Panc1 (cell line): ENCODE results near the gene TRDN. TPM values are rescaled to one million over a fixed set of nuclear protein-coding genes. Genes with fewer than 3 reads are reported as not detected.

Source experiments
- ATAC-seq: fragments of 200-7000 bp; cut with Tn5 transposase; 2 replicates; pipeline ENCODE4 v1.9.1; 2020; ENCODE audit warnings: mild to moderate bottlenecking, moderate library complexity
- BruUV-seq: library from RNA; stranded (reverse); fragments of 400-500 nt; replicated peaks from 2 replicates; lab custom pipeline; 2021; lab: Mats Ljungman, UMichigan
- CTCF ChIA-PET: fragments of 300-600 bp; sonication (Branson Sonifier 250); formaldehyde crosslinking; loops from one replicate; lab custom pipeline; 2022; ENCODE audit warnings: antibody characterized with exemption; lab: Charles Lee
- POLR2A ChIA-PET: fragments of 300-600 bp; sonication (Branson Sonifier 250); formaldehyde crosslinking; loops from one replicate; lab custom pipeline; 2022; ENCODE audit warnings: antibody characterized with exemption; lab: Charles Lee
- DNase-seq: peaks from one replicate; pipeline ENCODE4 v3.0.0-alpha.2; 2010; ENCODE audit warnings: low read depth, low spot score
- H3K27ac ChIP-seq: 2 replicates; pipeline ENCODE4 v1.5.1; 2011; ENCODE audit warnings: mild to moderate bottlenecking, low read length, inconsistent platforms
- H3K27me3 ChIP-seq: fragments of 200-500 bp; sonication (Bioruptor generic); 2 replicates; pipeline ENCODE4 v1.6.0; 2014; ENCODE audit warnings: low read length, inconsistent platforms; ENCODE audit not compliant: control insufficient read depth, insufficient read depth
- H3K36me3 ChIP-seq: fragments of 200-500 bp; sonication (Bioruptor generic); 2 replicates; pipeline ENCODE4 v1.5.1; 2014; ENCODE audit warnings: inconsistent platforms, mild to moderate bottlenecking, low read length, moderate library complexity; ENCODE audit not compliant: control insufficient read depth, insufficient read depth
- H3K4me1 ChIP-seq: 2 replicates; pipeline ENCODE4 v1.5.1; 2011; ENCODE audit warnings: inconsistent platforms, mild to moderate bottlenecking, low read length, moderate library complexity; ENCODE audit not compliant: control insufficient read depth, insufficient read depth
- H3K4me3 ChIP-seq, 2 experiments: 2 replicates each; pipeline ENCODE4 v1.5.1; 2011 to 2012; ENCODE audit warnings: low read depth in 2 of 2, low read length in 2 of 2, mild to moderate bottlenecking in 2 of 2, inconsistent platforms in 1 of 2, moderate library complexity in 1 of 2
- H3K9me3 ChIP-seq: fragments of 200-500 bp; sonication (Bioruptor generic); 2 replicates; pipeline ENCODE4 v1.5.1; 2014; ENCODE audit warnings: low read depth, mild to moderate bottlenecking, inconsistent platforms, low read length, moderate library complexity; ENCODE audit not compliant: control insufficient read depth, insufficient read depth
- CTCF ChIP-seq: fragments of 450-650 bp; IDR thresholded peaks from 2 replicates; pipeline ENCODE4 v1.5.1; 2017; ENCODE audit warnings: mild to moderate bottlenecking
- POLR2AphosphoS5 ChIP-seq: IDR thresholded peaks from 2 replicates; pipeline ENCODE4 v1.6.1; 2012; ENCODE audit warnings: mild to moderate bottlenecking, low read depth, low read length, moderate library complexity
- SIN3A ChIP-seq: IDR thresholded peaks from 2 replicates; pipeline ENCODE4 v1.6.1; 2012; ENCODE audit warnings: low read depth, mild to moderate bottlenecking, low read length, moderate library complexity, borderline replicate concordance; ENCODE audit not compliant: insufficient read depth
- TCF7L2 ChIP-seq: IDR thresholded peaks from 2 replicates; pipeline ENCODE4 v1.6.1; 2011; ENCODE audit warnings: mild to moderate bottlenecking, low read depth, low read length, inconsistent platforms
- in situ Hi-C: cut with HindIII; loops from 2 replicates; pipeline ENCODE4 v1.10.0; 2016; ENCODE audit warnings: low sequenced_read_pairs, low pct_unique_long_range_greater_than_20kb
- intact Hi-C: fragments of 100-400 bp; cut with micrococcal nuclease; formaldehyde crosslinking; loops from one replicate; pipeline ENCODE4 v1.10.0; 2022; ENCODE audit not compliant: unreplicated experiment
- total RNA-seq: library from RNA; stranded (reverse); gene quantifications from one replicate; pipeline ENCODE4 v1.2.1, GENCODE V29; 2021; ENCODE audit not compliant: unreplicated experiment
- TF ChIP-seq, protein P1 (sequence below), 2 experiments: IDR thresholded peaks; 2 replicates each; pipeline ENCODE4 v1.6.1; 2011 to 2012; ENCODE audit warnings: low read depth in 2 of 2, control low read depth in 1 of 2, low read length in 1 of 2, mild to moderate bottlenecking in 1 of 2, moderate library complexity in 1 of 2; ENCODE audit not compliant: insufficient read depth in 1 of 2

The TRDN gene
- total RNA-seq, 1 experiment from 2014 or later = not detected

DNA sequence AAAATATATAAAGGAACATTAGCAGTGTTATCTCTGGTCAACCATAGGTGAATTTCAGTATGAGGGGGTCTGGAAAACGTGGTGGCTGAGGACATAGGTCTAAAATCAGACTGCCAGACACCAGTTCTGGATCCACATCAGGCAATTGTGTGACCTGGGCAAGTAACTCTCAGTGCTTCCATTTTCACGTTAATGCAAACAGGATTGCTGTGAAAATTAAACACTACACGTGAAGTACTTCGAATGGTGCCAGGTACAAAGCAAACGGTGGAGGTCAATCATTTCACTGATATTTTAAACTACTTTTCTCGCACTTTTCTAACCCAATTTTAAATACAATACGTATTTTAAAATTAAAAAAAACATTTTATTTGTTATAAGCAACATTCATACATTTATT lies 315.7 kb downstream of the TRDN start:
- H3K4me3 ChIP-seq = no peak overlapping the region
- TF ChIP-seq TCF7L2 (no peak), CTCF (no peak), POLR2AphosphoS5 (no peak), SIN3A (no peak)
- TF ChIP-seq, protein P1, sequence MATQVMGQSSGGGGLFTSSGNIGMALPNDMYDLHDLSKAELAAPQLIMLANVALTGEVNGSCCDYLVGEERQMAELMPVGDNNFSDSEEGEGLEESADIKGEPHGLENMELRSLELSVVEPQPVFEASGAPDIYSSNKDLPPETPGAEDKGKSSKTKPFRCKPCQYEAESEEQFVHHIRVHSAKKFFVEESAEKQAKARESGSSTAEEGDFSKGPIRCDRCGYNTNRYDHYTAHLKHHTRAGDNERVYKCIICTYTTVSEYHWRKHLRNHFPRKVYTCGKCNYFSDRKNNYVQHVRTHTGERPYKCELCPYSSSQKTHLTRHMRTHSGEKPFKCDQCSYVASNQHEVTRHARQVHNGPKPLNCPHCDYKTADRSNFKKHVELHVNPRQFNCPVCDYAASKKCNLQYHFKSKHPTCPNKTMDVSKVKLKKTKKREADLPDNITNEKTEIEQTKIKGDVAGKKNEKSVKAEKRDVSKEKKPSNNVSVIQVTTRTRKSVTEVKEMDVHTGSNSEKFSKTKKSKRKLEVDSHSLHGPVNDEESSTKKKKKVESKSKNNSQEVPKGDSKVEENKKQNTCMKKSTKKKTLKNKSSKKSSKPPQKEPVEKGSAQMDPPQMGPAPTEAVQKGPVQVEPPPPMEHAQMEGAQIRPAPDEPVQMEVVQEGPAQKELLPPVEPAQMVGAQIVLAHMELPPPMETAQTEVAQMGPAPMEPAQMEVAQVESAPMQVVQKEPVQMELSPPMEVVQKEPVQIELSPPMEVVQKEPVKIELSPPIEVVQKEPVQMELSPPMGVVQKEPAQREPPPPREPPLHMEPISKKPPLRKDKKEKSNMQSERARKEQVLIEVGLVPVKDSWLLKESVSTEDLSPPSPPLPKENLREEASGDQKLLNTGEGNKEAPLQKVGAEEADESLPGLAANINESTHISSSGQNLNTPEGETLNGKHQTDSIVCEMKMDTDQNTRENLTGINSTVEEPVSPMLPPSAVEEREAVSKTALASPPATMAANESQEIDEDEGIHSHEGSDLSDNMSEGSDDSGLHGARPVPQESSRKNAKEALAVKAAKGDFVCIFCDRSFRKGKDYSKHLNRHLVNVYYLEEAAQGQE (IDR thresholded peaks at IDR 0.05; ENCODE audit: insufficient read depth in 1 of 2, low read depth in 2 of 2, low read length in 1 of 2) = no peak
- no peaks in the 10 kb centered on the region for H3K36me3 ChIP-seq
- BruUV-seq = no TSS peak
- in situ Hi-C loops (no loop called here), intact Hi-C loops (no loop called here)
- POLR2A ChIA-PET = no interaction called here
- ATAC-seq (no peak), DNase-seq (no peak)
- H3K9me3 ChIP-seq = no peaks in the 10 kb centered on the region
- no peaks in the 10 kb centered on the region; the same call in 1 of the 2 replicates for H3K4me1 ChIP-seq
- CTCF ChIA-PET = no interaction called here
- no peak overlapping the region for H3K27ac ChIP-seq
- no peaks in the 10 kb centered on the region for H3K27me3 ChIP-seq

DNA sequence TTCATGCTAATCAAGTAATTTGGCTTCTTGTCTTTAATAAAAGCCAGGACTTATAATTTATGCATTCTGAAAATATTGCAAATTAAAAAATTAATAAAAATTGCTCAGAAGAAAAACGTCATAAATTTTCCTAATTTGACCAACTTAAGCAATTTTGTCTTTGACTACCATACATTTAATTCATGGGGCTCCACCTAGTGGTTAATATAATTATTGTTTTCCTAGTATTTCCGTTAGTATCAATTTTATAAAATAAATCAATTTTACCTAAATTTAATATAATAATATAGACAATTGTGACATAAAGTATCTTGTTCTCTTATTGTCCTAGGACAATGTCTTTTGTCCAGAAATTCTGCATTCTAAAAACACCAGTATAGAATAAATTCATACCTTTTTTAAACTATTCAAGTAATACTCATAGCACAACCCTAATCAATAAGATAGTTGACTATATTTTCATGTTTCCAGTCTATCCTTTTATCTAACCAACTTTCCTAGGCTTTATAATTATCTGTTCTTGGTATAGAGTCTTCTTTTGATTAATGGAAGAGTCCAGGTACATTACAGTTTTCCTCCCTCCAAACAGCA lies 319.9 kb downstream of the TRDN start:
- DNase-seq = peak; percentile 20
- POLR2A ChIA-PET = no interaction called here
- CTCF ChIA-PET = no interaction called here

More for the DNA sequence above, 319.9 kb downstream of the TRDN start:
- Histone ChIP-seq H3K36me3 (no peaks in the 10 kb centered on the region), H3K27me3 (no peaks in the 10 kb centered on the region), H3K4me3 (no peak overlapping the region), H3K27ac (no peak overlapping the region), H3K9me3 (no peaks in the 10 kb centered on the region), H3K4me1 (no peaks in the 10 kb centered on the region; the same call in 1 of the 2 replicates)
- BruUV-seq = no TSS peak
- in situ Hi-C loops = no loop called here
- no peak for ATAC-seq
- intact Hi-C loops = loop anchor here (1.0 to 5.0 kb wide), 2 partner anchors 370 to 448 kb away; no protein-coding TSS in a partner anchor
- TF ChIP-seq, protein P1 (IDR thresholded peaks at IDR 0.05; ENCODE audit: insufficient read depth in 1 of 2, low read depth in 2 of 2, low read length in 1 of 2) = no peak
- no peak; the same call in 1 of the 2 replicates for TF ChIP-seq CTCF
- no peak for TF ChIP-seq SIN3A
- no peak for TF ChIP-seq POLR2AphosphoS5
- TF ChIP-seq TCF7L2 = no peak
